Astrocyte of the spinal cord (primary cell): ENCODE data around the gene TIMM13.

Experiments
- DNase-seq: peaks from one replicate; pipeline ENCODE4 v3.0.0; 2011; ENCODE audit warnings: low read depth, low spot score
- H3K4me3 ChIP-seq: 2 replicates; pipeline ENCODE4 v1.5.1; 2011; ENCODE audit warnings: low read depth, mild to moderate bottlenecking, low read length, moderate library complexity
- in situ Hi-C: cut with HindIII; loops from 2 replicates; pipeline ENCODE4 v1.10.0; 2017; ENCODE audit warnings: low sequenced_read_pairs
- TF ChIP-seq, protein P1 (sequence below): IDR thresholded peaks from 2 replicates; pipeline ENCODE4 v1.5.1; 2012; ENCODE audit warnings: low read depth, mild to moderate bottlenecking, low read length, inconsistent platforms

Gene TIMM13

DNA sequence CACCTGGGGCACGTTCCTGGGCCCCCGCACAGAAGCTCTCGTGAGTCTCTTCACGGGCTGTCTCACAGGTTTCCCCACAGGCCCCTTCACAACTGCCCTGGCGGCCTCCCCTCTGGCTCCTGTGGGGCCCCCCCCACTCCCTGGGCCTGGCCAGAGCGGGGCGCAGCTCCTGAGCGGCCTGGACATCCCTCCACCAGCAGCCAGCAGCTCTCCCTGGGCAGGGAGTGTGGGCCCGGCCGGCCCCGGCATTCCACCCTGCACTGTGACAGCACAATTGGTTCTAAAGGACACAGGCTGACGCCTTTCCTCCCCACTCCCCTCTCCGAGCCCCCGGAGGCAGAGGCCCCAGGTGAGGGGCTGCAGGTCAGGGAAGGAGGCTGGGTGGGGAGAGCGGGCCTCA is 9.5 kb upstream of the TIMM13 start:
- H3K4me3 ChIP-seq: no peak overlapping the region
- TF ChIP-seq, protein P1, sequence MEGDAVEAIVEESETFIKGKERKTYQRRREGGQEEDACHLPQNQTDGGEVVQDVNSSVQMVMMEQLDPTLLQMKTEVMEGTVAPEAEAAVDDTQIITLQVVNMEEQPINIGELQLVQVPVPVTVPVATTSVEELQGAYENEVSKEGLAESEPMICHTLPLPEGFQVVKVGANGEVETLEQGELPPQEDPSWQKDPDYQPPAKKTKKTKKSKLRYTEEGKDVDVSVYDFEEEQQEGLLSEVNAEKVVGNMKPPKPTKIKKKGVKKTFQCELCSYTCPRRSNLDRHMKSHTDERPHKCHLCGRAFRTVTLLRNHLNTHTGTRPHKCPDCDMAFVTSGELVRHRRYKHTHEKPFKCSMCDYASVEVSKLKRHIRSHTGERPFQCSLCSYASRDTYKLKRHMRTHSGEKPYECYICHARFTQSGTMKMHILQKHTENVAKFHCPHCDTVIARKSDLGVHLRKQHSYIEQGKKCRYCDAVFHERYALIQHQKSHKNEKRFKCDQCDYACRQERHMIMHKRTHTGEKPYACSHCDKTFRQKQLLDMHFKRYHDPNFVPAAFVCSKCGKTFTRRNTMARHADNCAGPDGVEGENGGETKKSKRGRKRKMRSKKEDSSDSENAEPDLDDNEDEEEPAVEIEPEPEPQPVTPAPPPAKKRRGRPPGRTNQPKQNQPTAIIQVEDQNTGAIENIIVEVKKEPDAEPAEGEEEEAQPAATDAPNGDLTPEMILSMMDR: no peak
- no peak for DNase-seq
- in situ Hi-C loops: no loop called here

DNA sequence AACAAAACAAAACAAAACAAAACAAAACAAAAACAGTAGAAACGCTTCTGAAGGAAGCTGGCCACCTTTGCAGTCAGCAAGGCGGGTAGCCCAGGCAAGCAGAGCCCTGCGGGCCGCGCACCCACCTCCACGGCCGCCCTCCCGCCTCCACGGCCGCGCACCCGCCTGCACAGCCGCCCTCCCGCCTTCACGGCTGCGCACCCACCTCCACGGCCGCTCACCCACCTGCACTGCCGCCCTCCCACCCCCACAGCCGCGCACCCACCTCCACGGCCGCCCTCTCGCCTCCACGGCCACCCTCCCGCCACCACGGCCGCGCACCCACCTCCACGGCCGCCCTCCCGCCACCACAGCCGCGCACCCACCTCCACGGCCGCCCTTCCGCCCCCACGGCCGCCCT is 9.0 kb upstream of the TIMM13 start:
- H3K4me3 ChIP-seq: no peak overlapping the region
- no peak for DNase-seq
- TF ChIP-seq, protein P1: no peak
- in situ Hi-C loops: no loop called here

DNA sequence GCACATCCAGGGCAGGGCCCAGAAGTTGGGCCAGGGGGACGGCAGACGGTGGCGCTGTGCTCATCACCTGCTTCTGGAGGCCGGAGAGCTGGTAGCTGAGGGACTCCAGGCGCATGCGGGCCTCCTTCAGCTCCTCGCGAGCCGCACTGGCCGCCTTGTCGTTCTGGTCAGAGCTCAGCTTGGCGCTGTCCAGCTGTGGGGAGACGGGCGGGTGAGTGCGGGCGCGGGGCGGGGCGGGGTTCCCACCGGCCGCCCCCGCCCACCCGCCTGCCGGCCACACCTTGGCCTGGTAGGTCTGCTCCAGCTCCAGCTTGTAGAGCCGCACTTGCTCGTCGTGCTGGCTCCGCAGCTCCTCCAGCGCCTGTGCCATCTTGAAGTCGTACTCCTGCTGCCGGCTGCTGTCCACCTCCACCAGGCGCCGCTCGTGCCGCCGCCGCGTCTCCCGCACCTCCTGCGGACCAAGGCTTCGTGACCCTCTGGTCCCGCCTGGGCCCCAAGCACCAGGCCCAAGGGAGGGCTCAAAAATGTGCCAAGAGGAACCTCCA is 7.4 kb upstream of the TIMM13 start:
- TF ChIP-seq, protein P1: no peak
- DNase-seq: no peak
- in situ Hi-C loops: no loop called here
- no peak overlapping the region for H3K4me3 ChIP-seq

DNA sequence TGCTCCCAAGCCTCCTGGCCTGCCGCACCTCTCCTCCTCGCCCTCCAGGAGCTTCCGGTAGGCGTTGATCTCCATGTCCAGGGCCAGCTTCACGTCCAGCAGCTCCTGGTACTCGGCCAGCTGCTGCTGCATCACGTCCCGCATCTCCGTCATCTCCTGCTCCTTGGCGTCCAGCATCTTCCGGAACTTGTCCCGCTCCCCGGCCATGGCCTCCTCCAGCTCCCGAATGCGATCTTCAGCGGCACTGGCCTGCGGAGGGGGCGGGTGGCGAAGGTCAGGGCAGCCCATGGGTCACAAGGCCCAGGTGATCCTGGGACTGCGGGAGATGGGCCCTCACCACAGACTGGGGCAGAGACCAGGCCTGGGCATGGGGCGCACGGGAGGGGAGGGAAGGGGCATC is 6.9 kb upstream of the TIMM13 start:
- TF ChIP-seq, protein P1: no peak
- H3K4me3 ChIP-seq: no peak overlapping the region
- DNase-seq: no peak
- in situ Hi-C loops: no loop called here

DNA sequence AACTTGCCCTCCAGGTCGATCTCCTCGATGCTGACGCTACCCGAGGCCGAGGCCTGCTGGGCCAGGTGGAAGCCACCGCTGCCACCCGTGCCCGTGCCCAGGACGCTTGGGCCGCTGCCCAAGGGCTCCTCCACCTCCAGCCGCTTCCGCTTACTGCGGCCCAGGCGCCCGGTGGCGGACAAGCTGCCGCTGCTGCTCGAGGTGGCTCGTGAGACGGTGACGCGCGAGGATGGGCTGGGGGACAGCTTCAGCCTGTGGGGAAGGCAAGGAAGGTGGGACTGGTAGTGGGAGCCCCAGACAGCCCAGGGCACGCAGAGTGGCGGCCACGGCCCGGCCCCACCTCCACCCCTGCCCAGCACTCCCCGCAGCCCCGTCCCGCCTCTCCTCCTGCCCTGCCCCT is 6.5 kb upstream of the TIMM13 start:
- TF ChIP-seq, protein P1: no peak
- no peak for DNase-seq
- no peak overlapping the region for H3K4me3 ChIP-seq
- in situ Hi-C loops: no loop called here

DNA sequence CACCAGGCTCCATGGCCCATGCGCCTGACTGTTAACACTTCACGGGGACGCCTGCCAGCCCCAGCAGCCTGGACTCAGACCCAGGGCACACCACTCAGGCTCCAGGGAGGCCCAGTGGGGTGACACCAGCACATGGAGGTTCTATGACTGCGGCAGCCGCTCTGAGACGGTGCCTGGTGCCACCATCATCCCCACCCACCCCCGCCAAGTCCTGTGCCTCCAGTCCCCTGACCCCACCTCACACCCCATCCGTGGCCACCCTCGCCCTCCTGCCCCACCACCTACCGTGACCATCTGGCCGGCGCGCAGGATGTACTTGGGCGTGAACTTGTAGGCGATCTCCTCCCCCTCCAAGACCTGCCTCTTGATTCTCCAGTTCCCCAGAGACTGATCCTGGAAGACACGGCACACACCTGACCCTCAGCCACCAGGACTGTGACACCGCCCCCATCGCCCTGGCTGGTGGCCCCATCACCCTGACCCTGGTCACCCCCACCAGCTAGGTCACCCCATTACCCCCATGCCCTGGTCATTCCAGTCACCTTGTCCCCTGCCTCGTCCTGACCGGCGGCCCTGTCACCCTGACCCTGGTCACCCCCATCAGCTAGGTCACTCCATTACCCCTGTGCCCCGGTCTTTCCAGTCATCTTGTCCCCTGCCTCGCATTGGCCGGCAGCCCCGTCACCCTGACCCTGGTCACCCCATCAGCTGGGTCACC is 4.9 kb upstream of the TIMM13 start:
- no peak for DNase-seq
- TF ChIP-seq, protein P1: no peak
- in situ Hi-C loops: no loop called here
- H3K4me3 ChIP-seq: no peak overlapping the region
